ENCODE measurements around the gene CACNA2D3. TPM values are rescaled to one million over a fixed set of nuclear protein-coding genes. Genes with fewer than 3 reads are reported as not detected.
A peak's percentile ranks its signal among the peaks of the same experiment; 100 is the strongest.

Gene CACNA2D3
- total RNA-seq, 1 donor from 2014 or later = 7.0 TPM

DNA sequence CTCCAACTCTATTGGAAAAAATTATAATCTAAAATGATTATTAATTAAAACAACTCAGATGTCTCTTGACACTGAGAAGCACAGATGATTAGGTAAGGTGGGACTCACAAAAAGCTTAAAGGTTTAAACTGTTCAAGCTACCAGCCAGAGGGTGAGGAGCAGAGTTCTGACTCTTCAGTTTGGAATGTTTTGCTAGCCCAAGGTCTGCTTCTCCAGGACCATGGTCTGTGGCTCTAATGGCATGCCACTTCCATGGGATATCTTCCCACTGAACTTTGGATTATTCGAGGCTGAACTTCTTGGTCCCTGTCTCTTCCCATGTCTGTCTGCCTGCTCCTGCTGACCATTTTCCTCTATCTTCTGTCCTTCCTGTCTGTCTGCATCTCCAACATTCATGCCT, 49.2 kb downstream of the CACNA2D3 start:
- ATAC-seq = no peak

DNA sequence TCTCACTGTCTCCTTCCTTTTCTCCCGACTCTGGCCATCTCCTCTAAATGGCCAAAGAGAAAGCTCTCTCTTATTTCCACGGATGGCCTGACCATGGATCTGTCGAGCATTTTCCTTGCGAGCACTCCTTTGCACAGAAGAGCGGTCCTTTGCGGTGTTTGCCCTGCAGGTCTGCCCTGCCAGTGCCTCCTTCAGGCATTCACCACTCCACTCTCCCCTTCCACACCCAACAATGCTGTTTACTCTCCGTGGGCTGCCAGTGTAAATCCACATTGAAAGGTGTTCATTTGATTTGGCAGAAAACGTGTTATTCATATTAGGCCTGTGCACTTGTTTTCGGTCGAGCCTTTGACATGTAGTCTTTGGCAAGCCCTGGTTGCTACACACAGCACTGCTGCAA, 49.6 kb downstream of the CACNA2D3 start:
- ATAC-seq = no peak

DNA sequence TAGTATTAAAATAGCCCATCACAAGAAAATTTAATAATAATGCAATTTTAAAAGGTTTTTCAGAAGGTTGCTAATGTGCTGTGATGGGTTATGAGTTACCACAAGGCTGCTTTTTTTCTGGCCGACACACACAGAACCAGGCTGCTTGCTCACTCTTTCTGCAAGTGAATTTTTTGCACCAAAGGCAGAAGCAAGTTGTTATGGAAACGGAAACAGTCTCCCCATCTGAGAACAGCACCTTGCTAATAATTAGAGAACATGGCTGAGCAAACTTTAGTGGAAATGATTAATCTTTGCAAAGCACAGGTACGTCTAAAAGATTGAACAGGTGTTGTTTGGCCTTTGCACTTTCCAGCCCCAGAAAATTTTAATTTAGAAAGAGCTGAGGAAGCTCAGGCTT, 51.0 kb downstream of the CACNA2D3 start:
- no peak for ATAC-seq

DNA sequence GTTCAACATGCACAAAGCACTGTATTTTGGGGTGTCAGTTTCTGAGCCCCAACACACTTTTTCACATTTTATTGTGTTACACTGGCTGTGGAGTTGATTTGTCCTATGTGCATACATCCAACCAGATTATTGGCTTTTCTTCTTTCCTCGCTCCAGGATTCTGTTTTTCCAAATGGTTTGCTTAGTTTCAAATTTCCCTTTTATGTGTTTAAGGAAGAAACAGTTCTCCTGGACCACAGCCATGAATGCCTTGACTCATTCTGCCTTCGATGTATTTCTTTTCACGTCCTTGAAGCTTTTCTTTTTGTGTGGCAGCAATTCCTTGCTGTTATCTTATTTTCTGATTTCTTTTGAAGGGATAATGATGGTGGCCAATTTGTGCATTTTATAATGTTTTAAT, 53.8 kb downstream of the CACNA2D3 start:
- ATAC-seq = no peak

DNA sequence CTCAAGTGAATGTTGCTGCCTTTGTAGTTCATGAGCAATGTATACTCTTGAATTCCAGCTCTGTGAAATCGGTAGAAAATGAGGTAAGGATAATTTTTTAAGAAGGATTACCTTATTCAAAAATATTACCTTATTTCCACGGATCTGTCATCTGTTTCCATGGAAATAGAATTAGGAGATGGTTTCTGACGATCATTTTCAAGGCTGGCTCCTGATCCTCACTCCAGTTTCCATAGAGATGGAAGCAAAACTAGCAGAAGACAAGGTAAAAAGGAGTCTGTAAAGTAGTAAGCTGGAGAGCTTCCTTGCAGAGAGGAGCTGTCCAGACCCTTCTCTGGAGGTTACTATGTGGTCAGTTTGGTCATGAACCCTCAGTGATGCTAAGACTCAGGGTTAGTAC, 55.5 kb downstream of the CACNA2D3 start:
- ATAC-seq = no peak

DNA sequence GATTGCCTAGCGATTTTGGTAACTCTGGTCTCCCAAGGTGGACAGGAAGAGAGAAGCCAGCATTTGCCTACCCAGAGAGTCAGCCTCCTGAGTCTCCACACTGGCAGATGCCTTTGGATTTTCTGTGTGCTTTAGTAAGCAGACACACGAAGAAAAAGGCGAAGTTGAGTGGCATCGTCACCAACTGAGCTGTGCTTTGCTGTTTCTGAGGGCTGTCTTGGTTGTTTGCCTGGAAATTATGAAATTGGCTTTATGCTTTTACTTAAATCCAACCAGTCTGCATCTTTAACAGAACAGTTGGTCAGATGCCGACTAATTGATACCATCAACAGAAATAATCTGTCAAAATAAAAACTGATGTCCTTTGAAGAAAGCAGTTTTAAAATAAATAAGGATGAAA, 56.0 kb downstream of the CACNA2D3 start:
- ATAC-seq = no peak

DNA sequence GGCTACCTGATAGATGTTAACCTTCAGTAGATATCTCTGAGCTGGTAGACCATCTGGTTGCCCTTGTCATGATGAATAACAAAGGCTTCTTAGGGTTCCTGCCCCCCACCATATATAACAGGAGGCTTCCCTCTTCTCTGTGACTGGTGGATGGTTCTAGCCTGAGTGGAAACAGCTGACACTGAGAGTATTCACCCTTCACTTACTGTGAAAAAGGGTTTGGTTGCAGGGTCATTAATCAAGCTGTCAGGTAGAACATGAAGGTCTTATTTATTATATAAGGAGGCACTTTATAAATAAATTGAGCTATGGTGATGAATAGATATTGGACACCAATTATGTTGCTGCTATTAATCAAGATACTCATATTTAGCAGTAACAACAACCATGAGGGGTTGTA, 58.6 kb downstream of the CACNA2D3 start:
- no peak for ATAC-seq

DNA sequence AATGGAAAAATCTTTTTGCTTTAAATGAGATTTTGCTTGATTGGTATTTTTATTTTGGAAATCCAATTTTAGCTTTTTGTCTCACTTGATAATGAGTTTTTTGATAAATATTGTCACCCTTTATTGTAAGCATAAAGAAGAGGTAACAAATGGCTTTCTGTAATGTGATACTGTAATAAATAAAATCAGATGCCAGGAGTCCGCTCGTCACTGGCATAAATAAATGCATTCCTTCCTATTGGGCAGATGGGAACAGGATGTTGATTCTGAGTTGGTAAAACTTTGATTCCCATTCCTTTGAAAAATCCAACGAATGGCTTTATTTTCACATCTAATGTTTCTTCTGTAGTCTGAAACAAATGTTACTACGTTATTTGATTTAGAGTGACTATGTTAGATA, 59.9 kb downstream of the CACNA2D3 start:
- ATAC-seq = no peak

DNA sequence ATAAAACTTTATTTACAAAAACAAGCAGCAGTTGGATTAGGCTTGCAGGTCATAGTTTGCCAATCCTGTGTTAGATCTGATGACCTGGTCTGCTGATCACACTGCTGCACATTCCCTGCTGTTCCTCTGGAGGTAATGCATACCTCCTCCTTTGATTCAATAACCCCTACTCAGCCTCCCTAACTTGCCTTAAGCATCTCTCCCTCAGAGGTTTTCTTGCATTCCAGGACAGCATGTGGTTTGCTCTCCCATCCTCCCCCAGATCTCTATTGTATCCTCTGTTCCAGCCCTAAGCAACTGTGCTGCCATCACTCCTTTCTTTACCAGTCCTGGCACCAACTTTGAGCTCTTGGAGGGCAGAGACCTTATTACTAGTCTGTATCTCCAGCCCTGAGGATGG, 63.4 kb downstream of the CACNA2D3 start:
- ATAC-seq = no peak

DNA sequence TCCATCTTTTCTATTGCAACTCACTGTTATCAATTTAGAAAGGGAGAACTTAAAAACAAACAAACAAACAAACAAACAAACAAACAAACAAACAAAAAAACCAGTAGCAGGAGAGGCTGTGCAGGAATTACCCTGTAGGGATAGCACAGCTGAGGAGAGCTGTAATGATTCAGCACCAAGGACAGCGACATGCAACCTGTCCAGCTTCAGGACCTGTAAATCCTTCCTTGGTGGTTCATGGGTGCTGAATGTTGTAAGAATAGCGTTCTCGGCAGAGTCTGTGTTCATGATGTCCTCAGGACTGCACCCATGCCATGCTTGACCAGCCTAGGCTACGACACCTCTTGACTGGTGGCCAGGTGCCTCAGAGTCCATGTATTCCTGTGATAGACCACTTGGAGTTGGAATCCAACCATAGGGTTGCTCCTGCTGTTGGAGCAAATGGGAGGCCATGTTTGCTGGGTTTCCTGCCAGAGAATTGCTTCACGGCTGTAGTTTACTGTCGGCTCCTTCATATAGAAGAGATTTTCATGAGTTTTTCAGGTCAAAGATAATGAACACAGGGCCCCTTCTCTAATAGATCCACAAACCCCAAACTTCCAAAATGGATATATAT, 65.9 kb downstream of the CACNA2D3 start:
- ATAC-seq = peak; percentile 64

DNA sequence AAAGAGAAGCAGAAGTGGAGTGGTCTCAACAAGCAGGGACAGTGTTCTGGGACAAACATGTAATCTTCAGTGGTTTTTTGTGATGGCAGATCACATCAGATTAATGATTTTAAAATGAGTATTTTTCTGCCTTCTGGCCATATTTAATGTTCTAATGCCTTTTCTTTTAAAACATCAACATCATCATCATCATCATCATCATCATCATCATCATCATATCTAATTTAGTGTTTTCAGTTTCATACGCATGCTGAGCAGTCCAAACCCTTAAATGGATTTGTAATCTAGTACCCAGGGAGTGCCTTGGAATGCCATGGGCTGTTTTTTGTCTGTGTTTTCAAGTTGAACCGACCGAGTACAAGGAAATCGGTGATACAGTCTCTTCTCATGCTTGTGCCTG, 68.9 kb downstream of the CACNA2D3 start:
- ATAC-seq = no peak

DNA sequence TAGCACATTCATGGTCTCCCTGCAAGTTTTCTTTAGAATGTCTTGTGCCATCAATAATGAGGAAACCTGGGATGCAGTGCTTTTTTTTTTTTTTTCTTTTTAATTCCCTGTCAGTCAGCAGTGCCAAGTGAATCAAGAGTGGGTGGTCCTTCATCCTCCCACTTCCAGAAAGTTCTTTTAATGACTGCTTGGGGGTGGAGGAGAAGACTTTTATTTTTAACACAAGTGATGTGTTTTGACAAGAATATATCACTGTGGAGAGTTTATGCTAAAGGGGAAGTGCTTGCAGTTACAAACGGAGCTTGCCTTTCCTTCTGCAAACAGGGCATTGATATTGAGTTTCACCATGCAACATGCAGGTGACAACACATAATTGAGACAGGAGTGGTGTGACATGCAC, 69.7 kb downstream of the CACNA2D3 start:
- ATAC-seq = no peak

DNA sequence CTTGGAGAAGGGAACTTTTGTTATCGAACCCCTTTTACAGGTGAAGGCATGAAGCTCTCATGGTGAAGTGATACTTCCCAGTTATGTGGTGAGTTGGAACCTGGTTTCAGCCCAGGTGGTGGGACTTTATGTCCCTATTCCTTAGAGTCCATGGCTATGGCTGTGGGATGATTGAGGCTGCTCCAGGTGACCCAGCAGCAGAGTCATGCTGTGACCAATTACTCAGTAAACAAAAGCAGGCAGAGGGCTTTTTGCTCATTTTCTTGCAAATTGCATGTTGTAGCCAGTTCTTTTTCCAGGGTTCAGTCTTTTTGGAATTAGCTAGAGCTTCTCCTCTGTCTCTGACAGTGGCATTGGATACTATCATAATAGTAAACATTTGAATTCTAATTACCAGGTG, 70.7 kb downstream of the CACNA2D3 start:
- no peak for ATAC-seq

DNA sequence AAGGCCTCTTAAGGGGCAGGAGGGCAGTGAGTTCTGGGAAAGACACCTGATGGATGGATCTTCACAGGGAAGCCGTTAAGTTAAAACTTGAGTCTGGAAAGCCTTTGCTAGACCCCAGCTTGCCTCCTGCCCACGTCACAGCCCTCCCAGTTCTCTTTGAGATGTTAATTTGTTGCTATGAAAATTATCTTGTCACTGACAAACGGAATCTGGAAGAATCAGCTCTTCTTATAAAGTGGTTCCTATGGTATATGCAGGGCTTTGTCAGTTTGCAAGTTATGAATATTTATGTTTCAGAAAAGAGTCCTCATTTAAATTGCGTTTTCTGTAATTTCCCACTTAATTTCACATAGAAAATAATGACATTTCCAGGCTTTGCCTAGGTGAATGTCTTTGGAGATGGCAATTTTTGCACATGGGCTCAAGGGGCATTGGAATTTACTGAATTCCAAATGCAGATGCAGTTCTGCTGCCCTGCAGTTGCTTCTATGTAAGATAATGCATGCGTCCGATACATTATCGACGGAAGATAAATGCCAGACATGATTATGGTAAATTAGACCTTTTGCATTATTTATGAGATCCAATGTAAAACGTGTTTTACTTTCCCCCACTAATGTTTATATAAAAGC, 74.1 kb downstream of the CACNA2D3 start:
- ATAC-seq = no peak

DNA sequence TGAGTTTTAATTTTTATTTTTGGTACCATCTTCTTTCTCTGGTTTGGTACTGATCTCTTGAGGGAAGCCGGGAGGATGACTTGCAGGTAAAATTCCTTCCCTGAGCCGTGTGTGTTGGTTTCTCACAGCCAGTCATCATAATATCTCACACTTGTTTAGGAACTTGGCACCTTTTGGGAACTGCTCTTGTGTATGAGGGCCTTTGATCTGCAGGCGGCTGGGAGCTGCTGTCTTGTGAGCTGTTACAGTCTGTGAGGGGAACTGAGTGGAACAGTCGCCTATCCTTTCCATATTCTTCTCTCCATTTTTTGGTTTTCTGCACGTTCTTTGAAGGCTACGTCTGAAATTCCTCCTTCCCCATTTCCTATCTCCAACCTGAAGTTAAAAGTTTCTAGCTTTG, 75.2 kb downstream of the CACNA2D3 start:
- ATAC-seq = no peak

DNA sequence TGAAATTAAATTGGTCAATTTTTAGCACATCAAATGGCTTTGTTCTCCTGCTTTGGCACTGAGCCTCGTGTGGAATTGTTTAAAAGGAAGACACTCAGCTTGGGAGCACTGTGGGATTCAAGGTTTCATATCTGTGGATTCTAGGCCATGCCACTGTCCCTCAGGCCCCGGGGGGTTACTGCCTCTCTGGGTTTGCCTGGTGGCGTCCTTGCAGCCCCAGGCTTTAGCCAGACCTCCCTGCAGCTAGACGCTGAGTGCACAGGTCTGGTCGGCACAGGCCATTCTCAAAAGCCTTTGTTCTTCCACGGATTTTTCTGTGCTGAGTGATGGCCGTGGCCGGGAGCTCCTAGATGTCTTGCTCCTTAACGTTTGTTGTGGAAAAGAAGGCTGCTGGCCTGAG, 76.2 kb downstream of the CACNA2D3 start:
- ATAC-seq = no peak

DNA sequence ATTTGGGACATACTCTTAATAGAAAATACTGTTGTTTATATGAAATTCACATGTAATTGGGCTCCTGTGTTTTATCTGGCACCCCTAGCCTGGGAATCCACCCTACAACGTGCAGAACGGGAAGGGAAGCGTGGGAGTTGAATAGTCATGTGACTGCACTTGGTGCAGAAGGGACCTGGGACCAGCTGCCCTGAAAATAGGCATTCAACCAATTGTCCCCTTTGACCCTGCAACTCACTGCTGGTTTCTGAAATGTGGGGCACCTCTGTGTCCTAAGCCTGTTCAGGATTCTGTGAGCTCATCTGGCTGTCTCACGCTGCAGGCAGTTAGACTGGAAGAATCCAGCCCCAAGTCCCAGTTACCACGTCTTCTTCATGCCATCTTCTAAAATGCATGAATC, 79.7 kb downstream of the CACNA2D3 start:
- ATAC-seq = no peak

DNA sequence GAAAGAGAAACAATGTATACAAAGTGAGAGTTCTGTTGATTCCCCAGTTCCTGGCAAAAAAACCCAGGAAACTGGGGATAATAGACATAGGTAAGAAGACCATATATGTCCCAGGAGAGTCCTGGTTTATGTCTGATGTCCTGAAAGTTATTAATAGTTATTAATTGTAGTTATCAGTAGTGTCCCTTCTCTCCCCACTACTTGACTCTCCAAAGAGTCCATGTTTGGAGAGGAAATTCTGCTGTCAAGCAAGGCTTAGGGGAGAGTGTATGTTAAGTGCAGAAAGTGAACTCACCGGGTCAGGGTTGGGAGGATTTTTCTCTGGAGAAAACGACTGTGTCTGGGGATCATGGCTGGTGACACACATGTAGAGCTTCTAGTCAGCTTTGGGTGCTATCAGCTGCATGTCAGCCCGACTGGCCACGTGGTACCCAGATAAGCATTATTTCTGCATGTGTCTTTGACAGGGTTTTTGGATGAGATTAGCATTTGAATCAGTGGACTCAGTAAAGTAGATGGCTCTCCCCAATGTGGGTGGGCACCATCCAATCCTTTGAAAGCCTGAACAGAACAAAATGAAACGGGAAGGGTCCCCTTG, 80.4 kb downstream of the CACNA2D3 start:
- no peak for ATAC-seq

DNA sequence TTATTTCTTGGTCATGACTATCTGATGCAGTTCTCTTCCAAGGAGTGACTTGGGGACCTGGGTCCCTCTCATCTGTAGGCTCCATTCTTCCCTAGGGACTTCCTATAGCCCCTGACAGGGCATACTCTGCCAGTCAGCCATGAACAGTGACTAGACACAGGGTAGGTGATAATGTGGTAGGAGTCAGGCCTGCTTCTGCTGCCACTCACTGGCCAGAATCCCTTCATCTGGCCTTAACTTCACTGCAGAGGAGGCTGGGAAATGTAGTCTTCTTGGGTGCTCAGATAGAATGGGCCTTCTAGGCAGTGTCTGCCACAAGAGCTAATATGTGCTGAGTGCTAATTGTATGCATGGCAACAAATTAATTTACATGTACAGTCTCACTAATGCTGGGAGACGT, 84.5 kb downstream of the CACNA2D3 start:
- peak; percentile 53 for ATAC-seq

DNA sequence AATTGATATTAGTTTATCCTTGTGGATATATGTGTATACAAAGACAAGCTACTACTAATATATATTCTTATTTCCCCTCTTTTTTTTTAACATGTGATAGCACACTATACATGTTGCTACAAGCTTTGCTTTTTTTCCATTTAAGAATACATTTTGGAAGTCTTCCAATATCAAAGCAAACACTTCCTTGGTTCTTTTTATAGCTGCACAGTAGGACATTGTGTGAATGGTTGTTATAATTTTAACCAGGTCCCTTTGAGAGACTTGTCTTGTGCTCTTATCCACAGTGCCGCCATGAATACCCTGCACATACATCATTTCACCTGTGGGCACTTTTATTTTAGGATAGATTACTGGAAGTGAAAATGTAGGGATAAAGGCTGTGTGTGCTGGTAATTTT, 88.7 kb downstream of the CACNA2D3 start:
- no peak for ATAC-seq

DNA sequence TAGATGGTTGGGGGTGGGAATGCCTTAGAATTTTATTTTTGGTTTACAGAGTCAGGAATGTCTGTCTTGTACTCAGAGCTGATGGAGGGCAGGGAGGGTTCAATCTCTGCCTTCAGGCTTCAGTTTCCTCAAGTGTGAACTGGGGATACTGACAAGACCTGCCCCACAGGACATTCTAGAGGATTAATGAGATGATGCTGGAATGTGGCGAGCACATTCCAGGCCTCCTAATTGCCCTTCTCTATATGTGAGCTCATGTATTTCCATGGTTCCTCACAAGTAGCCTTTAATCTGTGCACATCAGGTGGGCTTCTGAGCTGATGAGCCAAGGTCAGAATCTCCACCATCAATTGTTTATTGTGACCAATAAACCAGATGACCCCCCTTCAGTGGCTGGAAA, 90.4 kb downstream of the CACNA2D3 start:
- peak; percentile 50 for ATAC-seq

DNA sequence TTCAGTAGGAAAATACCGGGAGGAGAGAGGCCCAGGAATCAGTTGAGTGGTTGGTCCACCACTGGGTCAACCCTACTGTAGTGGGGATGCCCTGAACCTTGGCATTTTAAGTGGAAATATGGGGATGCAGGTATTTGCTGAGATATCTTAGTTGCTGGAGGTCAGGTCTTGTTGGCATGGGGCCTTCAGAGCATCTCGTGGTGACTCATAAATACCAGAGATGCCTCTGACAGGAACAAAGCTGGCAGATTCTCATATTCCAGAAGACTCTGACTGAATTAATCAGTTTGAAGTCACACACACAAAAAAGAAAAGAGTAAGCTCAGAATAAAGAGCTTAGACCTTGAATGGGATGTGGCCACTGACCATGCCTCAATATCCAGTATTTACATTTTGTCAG, 91.6 kb downstream of the CACNA2D3 start:
- ATAC-seq = no peak

DNA sequence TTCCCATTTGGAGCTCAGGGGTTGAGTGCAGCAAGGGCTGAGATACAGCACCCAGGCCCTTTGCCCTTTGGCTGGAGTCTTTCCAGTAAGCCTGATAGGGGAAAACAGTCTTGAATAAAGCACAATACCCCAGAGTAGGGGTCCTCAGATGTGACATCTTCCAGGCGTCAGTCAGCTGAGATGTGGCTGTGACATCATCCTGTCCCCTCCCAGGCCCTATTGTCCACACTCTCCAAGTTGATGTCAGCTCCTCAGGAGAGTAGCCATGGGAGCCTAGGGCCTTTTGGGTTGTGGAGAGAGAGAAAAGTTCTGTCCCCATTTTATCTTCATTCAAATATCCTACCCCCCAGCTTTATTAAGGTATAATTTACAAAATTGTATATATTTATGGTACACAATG, 92.5 kb downstream of the CACNA2D3 start:
- no peak for ATAC-seq

DNA sequence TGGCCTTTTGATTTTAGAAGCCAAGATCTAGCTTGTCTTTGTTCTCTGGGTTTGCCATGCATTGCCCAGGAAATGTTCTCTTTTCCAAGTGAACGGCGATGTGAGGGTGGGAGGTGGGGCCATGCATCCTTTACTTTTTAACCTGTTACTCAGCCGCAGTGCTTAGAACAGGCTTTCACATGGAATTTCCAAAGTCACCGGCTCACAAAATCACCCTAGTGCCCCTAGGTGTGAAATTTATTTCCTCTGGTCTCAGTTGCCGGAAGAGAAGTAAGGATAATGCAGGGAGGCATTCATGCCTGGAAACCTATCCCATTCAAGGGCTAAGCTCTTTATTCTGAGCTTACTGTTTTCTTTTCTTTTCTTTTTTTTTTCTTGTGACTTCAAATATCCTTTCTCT, 93.2 kb downstream of the CACNA2D3 start:
- ATAC-seq = no peak

DNA sequence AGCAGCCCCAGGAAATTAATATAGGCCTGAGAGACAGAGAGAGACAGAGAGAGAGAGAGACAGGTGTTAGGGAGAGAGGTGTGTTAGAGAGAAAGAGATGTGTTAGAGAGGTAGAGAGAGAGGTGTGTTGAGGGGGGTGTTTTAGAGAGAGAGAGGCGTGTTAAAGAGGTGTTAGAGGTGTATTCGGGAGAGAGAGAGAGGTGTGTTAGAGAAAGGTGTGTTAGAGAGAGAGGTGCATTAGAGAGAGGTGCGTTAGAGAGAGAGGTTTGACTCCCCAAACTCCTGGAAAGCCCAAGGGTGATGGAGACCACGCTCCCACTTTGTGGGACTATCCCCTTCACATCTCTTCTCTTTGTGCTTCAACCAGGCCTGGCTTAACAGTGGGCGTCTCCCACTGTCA, 95.5 kb downstream of the CACNA2D3 start:
- ATAC-seq = no peak
